Suprapubic skin (tissue), 4 donors: ENCODE measurements around the gene VPS41.

ENCODE experiments used
- CTCF ChIP-seq, 2 donors: fragments of 200-600 bp in 1 of 2; fragments of 450-650 bp in 1 of 2; sonication (generic) in 1 of 2; IDR thresholded peaks; one replicate each; pipeline ENCODE4 v1.5.1; 2016 to 2019; ENCODE audit warnings: antibody characterized with exemption in 2 of 2, mild to moderate bottlenecking in 1 of 2, moderate library complexity in 1 of 2
- EP300 ChIP-seq: sonication (generic); formaldehyde crosslinking; IDR thresholded peaks from one replicate; pipeline ENCODE4 v1.6.1; 2017; ENCODE audit warnings: antibody characterized with exemption
- POLR2A ChIP-seq, 2 donors: fragments of 450-650 bp; IDR thresholded peaks; one replicate each; pipeline ENCODE4 v1.6.1; 2017; ENCODE audit warnings: antibody characterized with exemption in 2 of 2, mild to moderate bottlenecking in 2 of 2, moderate library complexity in 2 of 2
- POLR2AphosphoS5 ChIP-seq, 3 donors: sonication (generic); formaldehyde crosslinking; IDR thresholded peaks; one replicate each; pipeline ENCODE4 v1.6.1; 2017; ENCODE audit warnings: antibody characterized with exemption in 3 of 3

GRCh38 chr7:38703093-38703492 lies 205.9 kb downstream of the VPS41 start:
- TF ChIP-seq POLR2AphosphoS5 (IDR thresholded peaks at IDR 0.05) (no peak), POLR2A (IDR thresholded peaks at IDR 0.05) (no peak), CTCF (IDR thresholded peaks at IDR 0.05) (no peak), EP300 (no peak)
